Lung (tissue), 12 donors: Measurements from ENCODE around the gene RALA. TPM values are rescaled to one million over a fixed set of nuclear protein-coding genes. Genes with fewer than 3 reads are reported as not detected.
A peak's percentile ranks its signal among the peaks of the same experiment; 100 is the strongest.

ENCODE experiments used
- ATAC-seq: fragments of 200-7000 bp; cut with Tn5 transposase; one replicate; pipeline ENCODE4 v1.9.1; 2020; ENCODE audit warnings: moderate number of reproducible peaks; ENCODE audit not compliant: insufficient read depth, low FRiP score
- DNase-seq, 3 donors: peaks; one replicate each; pipeline ENCODE4 v3.0.0-alpha.2; 2013 to 2017
- H3K27ac ChIP-seq, 2 donors: one replicate each; pipeline ENCODE4 v1.5.1; 2013; ENCODE audit warnings: mild to moderate bottlenecking in 2 of 2, moderate library complexity in 2 of 2, control low read depth in 1 of 2, inconsistent platforms in 1 of 2, low read depth in 1 of 2, low read length in 1 of 2
- H3K27me3 ChIP-seq, 3 donors: one replicate each; pipeline ENCODE4 v1.5.1; 2013; ENCODE audit warnings: low read length in 2 of 3; ENCODE audit not compliant: control insufficient read depth in 3 of 3, insufficient read depth in 3 of 3
- H3K36me3 ChIP-seq, 4 donors: one replicate each; pipeline ENCODE4 v1.5.1; 2013; ENCODE audit warnings: low read length in 4 of 4, mild to moderate bottlenecking in 1 of 4, moderate library complexity in 1 of 4; ENCODE audit not compliant: control insufficient read depth in 4 of 4, insufficient read depth in 4 of 4
- H3K4me1 ChIP-seq, 5 donors: one replicate each; pipeline ENCODE4 v1.5.1; 2013; ENCODE audit warnings: low read length in 5 of 5, mild to moderate bottlenecking in 2 of 5, moderate library complexity in 1 of 5; ENCODE audit not compliant: control insufficient read depth in 5 of 5, insufficient read depth in 5 of 5
- H3K4me3 ChIP-seq: one replicate; pipeline ENCODE4 v1.5.1; 2013; ENCODE audit warnings: mild to moderate bottlenecking, control low read depth, moderate library complexity
- H3K9ac ChIP-seq, 2 donors: one replicate each; pipeline ENCODE4 v1.5.1; 2013; ENCODE audit warnings: low read length in 2 of 2, control low read depth in 1 of 2; ENCODE audit not compliant: insufficient read depth in 1 of 2
- H3K9me3 ChIP-seq, 4 donors: one replicate each; pipeline ENCODE4 v1.5.1; 2013; ENCODE audit warnings: low read length in 3 of 4, mild to moderate bottlenecking in 1 of 4, moderate library complexity in 1 of 4; ENCODE audit not compliant: control insufficient read depth in 4 of 4, insufficient read depth in 3 of 4
- WGBS, 2 donors: extraction: QIAGEN DNeasy Blood & Tissue Kit; methylation state at CpG; one replicate each; pipeline ENCODE4 v1.1.7; 2013; 5-methylcytosine and 5-hydroxymethylcytosine counted together
- polyA plus RNA-seq, 2 donors: library from polyadenylated mRNA; stranded (reverse); fragments of 200-250 nt; gene quantifications; one replicate each; pipeline ENCODE4 v1.2.1, GENCODE V29; 2013
- total RNA-seq, 2 donors: library from RNA; depleted of rRNA in 1 of 2; stranded (reverse); fragments of >200 nt in 1 of 2; gene quantifications; one replicate each; pipeline ENCODE4 v1.2.1, GENCODE V29; 2014 to 2021
- TF ChIP-seq, protein P1 (sequence below): IDR thresholded peaks from 2 replicates; pipeline ENCODE4 v1.5.1; 2012; ENCODE audit warnings: mild to moderate bottlenecking; ENCODE audit errors: control extremely low read depth, extremely low read depth
- donor health status: control.
- donor health status: control.
- donor health status: Bipolar disorder and iron deficiency.
- donor health status: healthy.
- donor health status: DM: yes; HTN: yes; CAD: no.

RALA gene
- total and polyA plus RNA-seq, 4 donors = 29.5 to 41.0 (median 30.6) TPM

DNA sequence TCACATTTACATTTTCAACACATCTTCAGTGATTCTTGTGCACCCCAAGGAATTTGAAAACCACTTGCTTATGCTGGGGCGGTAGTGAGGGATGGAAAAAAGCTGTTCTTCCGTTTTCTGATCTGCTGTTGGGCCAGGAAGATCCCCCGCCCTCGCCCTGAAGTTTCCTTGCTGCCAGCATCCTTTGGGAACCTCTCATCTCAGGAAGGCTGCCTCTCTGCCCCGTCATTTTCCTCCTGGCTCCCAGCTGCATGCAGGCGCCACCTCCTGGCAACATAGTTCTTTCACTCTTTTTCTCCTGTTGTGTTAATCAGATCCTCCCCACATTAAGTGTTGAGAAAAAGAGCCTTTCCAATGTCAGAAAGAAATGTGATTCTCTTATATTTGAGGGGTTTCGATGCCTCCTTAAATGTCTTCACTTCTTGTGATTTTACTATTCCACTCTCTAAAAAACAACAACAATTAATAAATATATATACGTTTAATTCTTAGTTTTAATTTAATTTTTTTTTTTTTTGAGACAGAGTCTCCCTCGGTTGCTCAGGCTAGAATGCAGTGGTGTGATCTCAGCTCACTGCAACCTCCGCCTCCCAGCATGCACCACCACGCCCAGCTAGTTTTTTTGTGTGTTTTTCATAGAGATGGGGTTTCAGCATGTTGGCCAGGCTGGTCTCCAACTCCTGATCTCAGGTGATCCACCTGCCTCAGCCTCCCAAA is 122.9 kb downstream of the RALA start:
- H3K4me1 ChIP-seq = peaks cover 0 to 6% (median 0%) of the 10 kb centered on the region in 5 donors
- H3K9ac ChIP-seq = no peak overlapping the region
- no peak overlapping the region for H3K27ac ChIP-seq
- H3K4me3 ChIP-seq = no peak overlapping the region
- ATAC-seq (peak; percentile 67), DNase-seq (peak; percentile 84 to 89 (median 85))
- TF ChIP-seq, protein P1, sequence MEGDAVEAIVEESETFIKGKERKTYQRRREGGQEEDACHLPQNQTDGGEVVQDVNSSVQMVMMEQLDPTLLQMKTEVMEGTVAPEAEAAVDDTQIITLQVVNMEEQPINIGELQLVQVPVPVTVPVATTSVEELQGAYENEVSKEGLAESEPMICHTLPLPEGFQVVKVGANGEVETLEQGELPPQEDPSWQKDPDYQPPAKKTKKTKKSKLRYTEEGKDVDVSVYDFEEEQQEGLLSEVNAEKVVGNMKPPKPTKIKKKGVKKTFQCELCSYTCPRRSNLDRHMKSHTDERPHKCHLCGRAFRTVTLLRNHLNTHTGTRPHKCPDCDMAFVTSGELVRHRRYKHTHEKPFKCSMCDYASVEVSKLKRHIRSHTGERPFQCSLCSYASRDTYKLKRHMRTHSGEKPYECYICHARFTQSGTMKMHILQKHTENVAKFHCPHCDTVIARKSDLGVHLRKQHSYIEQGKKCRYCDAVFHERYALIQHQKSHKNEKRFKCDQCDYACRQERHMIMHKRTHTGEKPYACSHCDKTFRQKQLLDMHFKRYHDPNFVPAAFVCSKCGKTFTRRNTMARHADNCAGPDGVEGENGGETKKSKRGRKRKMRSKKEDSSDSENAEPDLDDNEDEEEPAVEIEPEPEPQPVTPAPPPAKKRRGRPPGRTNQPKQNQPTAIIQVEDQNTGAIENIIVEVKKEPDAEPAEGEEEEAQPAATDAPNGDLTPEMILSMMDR = peak; percentile 76
- H3K27me3 ChIP-seq = no peaks in the 10 kb centered on the region
- H3K9me3 ChIP-seq = no peaks in the 10 kb centered on the region
- H3K36me3 ChIP-seq = peaks cover 0 to 2% (median 0%) of the 10 kb centered on the region in 4 donors
- 31 to 34% methylated on average over 11 of the region's 11 CpGs for WGBS, 2 donors

- H3K4me3 ChIP-seq = no peak overlapping the region
- peaks cover 0 to 5% (median under 1%) of the 10 kb centered on the region in 5 donors for H3K4me1 ChIP-seq
- TF ChIP-seq, protein P1 = no peak
- WGBS, 2 donors = 83 to 90% methylated on average over 1 of the region's 1 CpG
- no peak overlapping the region for H3K27ac ChIP-seq
- no peak for ATAC-seq
- H3K27me3 ChIP-seq = no peaks in the 10 kb centered on the region
- no peaks in the 10 kb centered on the region for H3K9me3 ChIP-seq
- no peak overlapping the region for H3K9ac ChIP-seq
- DNase-seq = no peak
- H3K36me3 ChIP-seq = no peaks in the 10 kb centered on the region
These were observed 125.8 kb downstream of the RALA start for GRCh38 chr7:39749177-39749576.

DNA sequence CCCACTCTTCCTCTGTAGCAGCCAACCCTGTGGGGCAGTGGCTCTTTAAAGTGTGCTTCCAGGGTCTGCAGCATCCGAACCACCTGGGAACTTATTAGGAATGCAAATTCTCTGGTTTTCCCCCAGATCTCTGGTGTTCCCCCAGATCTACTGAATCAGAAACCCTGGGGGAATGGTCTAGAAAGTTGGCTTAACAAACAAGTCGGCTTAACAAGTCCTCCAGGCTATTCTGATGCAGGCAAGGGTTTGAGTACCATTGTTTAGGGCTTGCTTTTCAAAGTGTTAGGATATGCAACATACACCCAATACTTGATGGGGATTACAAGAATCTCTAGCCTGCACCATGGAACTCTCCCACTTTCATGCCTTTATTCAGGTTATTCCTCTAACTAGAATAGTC is 126.3 kb downstream of the RALA start:
- DNase-seq (no peak), ATAC-seq (no peak)
- H3K9ac ChIP-seq = no peak overlapping the region
- H3K27ac ChIP-seq = no peak overlapping the region
- TF ChIP-seq, protein P1 = no peak
- H3K9me3 ChIP-seq = no peaks in the 10 kb centered on the region
- no peaks in the 10 kb centered on the region for H3K36me3 ChIP-seq
- peaks cover 0 to 11% (median 3%) of the 10 kb centered on the region in 5 donors for H3K4me1 ChIP-seq
- H3K27me3 ChIP-seq = no peaks in the 10 kb centered on the region
- H3K4me3 ChIP-seq = no peak overlapping the region
- 89 to 94% methylated on average over 2 of the region's 2 CpGs for WGBS, 2 donors
